ENCODE measurements around the gene CALD1.
A peak's percentile ranks its signal among the peaks of the same experiment; 100 is the strongest.

Gene CALD1

DNA sequence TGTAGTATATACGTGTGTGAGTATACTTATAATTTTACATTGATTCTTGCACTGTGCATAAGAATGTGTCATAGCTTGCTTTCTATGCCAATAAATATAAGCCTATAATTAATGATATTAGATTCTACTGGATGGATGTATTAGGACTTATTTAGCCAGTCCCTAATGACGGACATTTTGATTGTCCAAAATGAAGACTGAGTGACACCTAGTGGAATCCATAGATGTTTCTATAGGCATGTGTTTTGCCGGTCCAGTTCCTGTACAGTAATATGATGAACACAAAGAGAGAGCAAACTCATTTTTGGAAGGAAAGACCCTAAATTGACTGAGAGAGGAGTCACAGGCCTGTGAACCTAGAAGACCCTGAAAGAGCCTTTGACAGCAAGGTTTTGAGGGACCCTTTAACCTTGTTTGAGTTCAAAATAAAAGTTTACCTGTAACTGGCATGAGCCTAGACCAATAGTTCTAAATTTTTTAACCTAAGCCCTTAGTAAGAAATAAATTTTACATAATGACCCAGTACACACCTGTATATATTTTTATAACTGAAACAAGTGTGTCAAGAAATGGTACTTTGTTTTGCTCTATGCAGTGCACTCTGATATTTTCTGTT lies 164.5 kb downstream of the CALD1 start:
- Histone ChIP-seq H3K4me1 (ENCODE audit: control insufficient read depth, insufficient read depth, low read length) (no peaks in the 10 kb centered on the region), H3K9me3 (ENCODE audit: control insufficient read depth, insufficient read depth, low read depth, low read length) (no peaks in the 10 kb centered on the region), H3K36me3 (ENCODE audit: control insufficient read depth in 2 of 2, insufficient read depth in 1 of 2, low read length in 2 of 2) (peaks cover 0 to 13% of the 10 kb centered on the region in 2 experiments; a peak in 1 of 3 replicates), H3K27ac (ENCODE audit: extremely low read depth, low read depth, low read length) (no peak overlapping the region), H3K4me3 (ENCODE audit: low read depth, low read length) (no peak overlapping the region)
- POLR2A ChIA-PET = no interaction called here
- TF ChIP-seq ZNF654 (tag by site-specific recombination; IDR thresholded peaks at IDR 0.05; ENCODE audit: low read depth) (peak; percentile 57), SCRT1 (tag by site-specific recombination; IDR thresholded peaks at IDR 0.05; ENCODE audit: borderline replicate concordance) (no peak)
- CTCF ChIA-PET = interaction anchor here (0.6 to 4.0 kb wide), 7 partner anchors 53 to 311 kb away, joined by 3 to 36 read pairs (median 6); no protein-coding TSS in a partner anchor

DNA sequence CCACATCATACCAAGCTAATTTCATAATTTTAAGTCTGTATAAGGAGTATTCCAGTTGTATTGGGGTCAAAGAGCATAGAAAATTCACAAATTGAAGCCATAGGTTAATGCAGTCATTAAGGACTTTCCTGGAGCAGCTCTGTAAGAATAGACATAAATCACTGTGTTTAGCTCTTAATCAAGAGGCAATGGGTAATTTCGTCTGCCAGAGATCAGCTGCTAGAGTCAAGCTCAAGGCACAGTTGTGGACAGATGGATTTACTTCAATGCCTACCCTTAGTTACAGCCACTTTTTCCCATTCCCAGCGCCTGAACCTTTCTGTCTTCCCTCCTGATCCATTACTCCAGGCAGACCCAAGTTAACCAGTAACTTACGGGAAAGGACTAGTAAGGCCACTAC lies 166.3 kb downstream of the CALD1 start:
- ChIA-PET POLR2A (no interaction called here), CTCF (interaction anchor here (0.5 to 4.0 kb wide), 6 partner anchors 8 to 313 kb away, joined by 3 to 36 read pairs (median 6); partner anchors contain the start of gene BPGM)
- Histone ChIP-seq H3K4me1 (ENCODE audit: control insufficient read depth, insufficient read depth, low read length) (no peaks in the 10 kb centered on the region), H3K27ac (ENCODE audit: extremely low read depth, low read depth, low read length) (no peak overlapping the region), H3K9me3 (ENCODE audit: control insufficient read depth, insufficient read depth, low read depth, low read length) (no peaks in the 10 kb centered on the region), H3K36me3 (ENCODE audit: control insufficient read depth in 2 of 2, insufficient read depth in 1 of 2, low read length in 2 of 2) (peaks cover 4 to 31% of the 10 kb centered on the region in 2 experiments; a peak in 2 of 3 replicates), H3K4me3 (ENCODE audit: low read depth, low read length) (no peak overlapping the region)
- TF ChIP-seq HOXA7 (CRISPR knock-in tag; IDR thresholded peaks at IDR 0.05; ENCODE audit: borderline replicate concordance) (no peak), ZNF843 (tag by site-specific recombination; IDR thresholded peaks at IDR 0.05) (no peak), ZNF629 (tag by site-specific recombination; IDR thresholded peaks at IDR 0.05) (no peak), SP2 (tag by site-specific recombination; IDR thresholded peaks at IDR 0.05) (no peak), ZNF747 (tag by site-specific recombination; IDR thresholded peaks at IDR 0.05) (no peak), ZNF585B (tag by site-specific recombination; IDR thresholded peaks at IDR 0.05) (no peak), ZNF335 (tag by site-specific recombination; conservative IDR thresholded peaks at IDR 0.05) (no peak), BCL11A (tag by site-specific recombination; IDR thresholded peaks at IDR 0.05; ENCODE audit: low read depth) (no peak)

DNA sequence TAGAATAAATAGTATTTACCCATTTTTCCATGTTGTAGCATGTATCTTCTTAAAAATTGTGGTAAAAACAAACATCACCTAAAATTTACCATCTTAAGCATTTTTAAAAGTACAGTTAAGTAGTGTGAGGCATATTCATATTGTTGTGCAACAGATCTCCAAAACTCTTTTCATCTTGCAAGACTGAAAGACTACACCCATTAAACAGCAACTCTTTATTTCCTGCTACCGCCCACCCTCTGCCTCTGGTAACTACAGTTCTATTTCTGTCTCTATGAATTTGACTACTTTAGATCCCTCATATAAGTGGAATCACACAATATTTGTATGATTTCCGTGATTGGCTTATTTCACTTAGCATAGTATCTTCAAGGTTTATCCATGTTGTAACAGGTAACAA lies 166.8 kb downstream of the CALD1 start:
- no peak for TF ChIP-seq ZNF274 (IDR thresholded peaks at IDR 0.05; ENCODE audit: low read length)
- no peak for TF ChIP-seq ZNF274 (tag by site-specific recombination; IDR thresholded peaks at IDR 0.05; ENCODE audit: borderline replicate concordance)
- no peak for TF ChIP-seq OVOL3 (tag by site-specific recombination; IDR thresholded peaks at IDR 0.05)
- TF ChIP-seq ZNF391 (tag by site-specific recombination; IDR thresholded peaks at IDR 0.05; ENCODE audit: borderline replicate concordance, low read depth) = no peak
- TF ChIP-seq ZNF335 (tag by site-specific recombination; conservative IDR thresholded peaks at IDR 0.05) = no peak
- TF ChIP-seq MYNN (tag by site-specific recombination; IDR thresholded peaks at IDR 0.05; ENCODE audit: borderline replicate concordance) = no peak
- TF ChIP-seq MEIS1 (CRISPR knock-in tag; IDR thresholded peaks at IDR 0.05; ENCODE audit: borderline replicate concordance) = no peak
- TF ChIP-seq, protein P1, sequence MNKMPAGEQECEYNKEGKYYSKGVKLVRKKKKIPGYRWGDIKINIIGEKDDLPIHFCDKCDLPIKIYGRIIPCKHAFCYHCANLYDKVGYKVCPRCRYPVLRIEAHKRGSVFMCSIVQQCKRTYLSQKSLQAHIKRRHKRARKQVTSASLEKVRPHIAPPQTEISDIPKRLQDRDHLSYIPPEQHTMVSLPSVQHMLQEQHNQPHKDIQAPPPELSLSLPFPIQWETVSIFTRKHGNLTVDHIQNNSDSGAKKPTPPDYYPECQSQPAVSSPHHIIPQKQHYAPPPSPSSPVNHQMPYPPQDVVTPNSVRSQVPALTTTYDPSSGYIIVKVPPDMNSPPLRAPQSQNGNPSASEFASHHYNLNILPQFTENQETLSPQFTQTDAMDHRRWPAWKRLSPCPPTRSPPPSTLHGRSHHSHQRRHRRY (tag by site-specific recombination; IDR thresholded peaks at IDR 0.05) = no peak
- TF ChIP-seq, protein P2, sequence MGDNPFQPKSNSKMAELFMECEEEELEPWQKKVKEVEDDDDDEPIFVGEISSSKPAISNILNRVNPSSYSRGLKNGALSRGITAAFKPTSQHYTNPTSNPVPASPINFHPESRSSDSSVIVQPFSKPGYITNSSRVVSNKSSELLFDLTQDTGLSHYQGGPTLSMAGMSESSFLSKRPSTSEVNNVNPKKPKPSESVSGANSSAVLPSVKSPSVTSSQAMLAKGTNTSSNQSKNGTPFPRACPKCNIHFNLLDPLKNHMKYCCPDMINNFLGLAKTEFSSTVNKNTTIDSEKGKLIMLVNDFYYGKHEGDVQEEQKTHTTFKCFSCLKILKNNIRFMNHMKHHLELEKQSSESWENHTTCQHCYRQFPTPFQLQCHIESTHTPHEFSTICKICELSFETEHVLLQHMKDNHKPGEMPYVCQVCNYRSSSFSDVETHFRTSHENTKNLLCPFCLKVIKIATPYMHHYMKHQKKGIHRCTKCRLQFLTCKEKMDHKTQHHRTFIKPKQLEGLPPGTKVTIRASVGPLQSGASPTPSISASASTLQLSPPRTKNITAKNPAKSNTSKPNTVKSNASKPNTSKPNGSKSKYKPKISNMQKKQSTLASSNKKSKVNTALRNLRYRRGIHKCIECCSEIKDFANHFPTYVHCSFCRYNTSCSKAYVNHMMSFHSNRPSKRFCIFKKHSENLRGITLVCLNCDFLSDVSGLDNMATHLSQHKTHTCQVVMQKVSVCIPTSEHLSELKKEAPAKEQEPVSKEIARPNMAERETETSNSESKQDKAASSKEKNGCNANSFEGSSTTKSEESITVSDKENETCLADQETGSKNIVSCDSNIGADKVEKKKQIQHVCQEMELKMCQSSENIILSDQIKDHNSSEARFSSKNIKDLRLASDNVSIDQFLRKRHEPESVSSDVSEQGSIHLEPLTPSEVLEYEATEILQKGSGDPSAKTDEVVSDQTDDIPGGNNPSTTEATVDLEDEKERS (tag by site-specific recombination; IDR thresholded peaks at IDR 0.05) = no peak
- TF ChIP-seq ZNF248 (tag by site-specific recombination; IDR thresholded peaks at IDR 0.05) = no peak
- TF ChIP-seq, protein P3, sequence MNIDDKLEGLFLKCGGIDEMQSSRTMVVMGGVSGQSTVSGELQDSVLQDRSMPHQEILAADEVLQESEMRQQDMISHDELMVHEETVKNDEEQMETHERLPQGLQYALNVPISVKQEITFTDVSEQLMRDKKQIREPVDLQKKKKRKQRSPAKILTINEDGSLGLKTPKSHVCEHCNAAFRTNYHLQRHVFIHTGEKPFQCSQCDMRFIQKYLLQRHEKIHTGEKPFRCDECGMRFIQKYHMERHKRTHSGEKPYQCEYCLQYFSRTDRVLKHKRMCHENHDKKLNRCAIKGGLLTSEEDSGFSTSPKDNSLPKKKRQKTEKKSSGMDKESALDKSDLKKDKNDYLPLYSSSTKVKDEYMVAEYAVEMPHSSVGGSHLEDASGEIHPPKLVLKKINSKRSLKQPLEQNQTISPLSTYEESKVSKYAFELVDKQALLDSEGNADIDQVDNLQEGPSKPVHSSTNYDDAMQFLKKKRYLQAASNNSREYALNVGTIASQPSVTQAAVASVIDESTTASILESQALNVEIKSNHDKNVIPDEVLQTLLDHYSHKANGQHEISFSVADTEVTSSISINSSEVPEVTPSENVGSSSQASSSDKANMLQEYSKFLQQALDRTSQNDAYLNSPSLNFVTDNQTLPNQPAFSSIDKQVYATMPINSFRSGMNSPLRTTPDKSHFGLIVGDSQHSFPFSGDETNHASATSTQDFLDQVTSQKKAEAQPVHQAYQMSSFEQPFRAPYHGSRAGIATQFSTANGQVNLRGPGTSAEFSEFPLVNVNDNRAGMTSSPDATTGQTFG (tag by site-specific recombination; IDR thresholded peaks at IDR 0.05; ENCODE audit: borderline replicate concordance) = no peak
- TF ChIP-seq, protein P4, sequence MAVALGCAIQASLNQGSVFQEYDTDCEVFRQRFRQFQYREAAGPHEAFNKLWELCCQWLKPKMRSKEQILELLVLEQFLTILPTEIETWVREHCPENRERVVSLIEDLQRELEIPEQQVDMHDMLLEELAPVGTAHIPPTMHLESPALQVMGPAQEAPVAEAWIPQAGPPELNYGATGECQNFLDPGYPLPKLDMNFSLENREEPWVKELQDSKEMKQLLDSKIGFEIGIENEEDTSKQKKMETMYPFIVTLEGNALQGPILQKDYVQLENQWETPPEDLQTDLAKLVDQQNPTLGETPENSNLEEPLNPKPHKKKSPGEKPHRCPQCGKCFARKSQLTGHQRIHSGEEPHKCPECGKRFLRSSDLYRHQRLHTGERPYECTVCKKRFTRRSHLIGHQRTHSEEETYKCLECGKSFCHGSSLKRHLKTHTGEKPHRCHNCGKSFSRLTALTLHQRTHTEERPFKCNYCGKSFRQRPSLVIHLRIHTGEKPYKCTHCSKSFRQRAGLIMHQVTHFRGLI (tag by site-specific recombination; IDR thresholded peaks at IDR 0.05) = no peak
- TF ChIP-seq KLF10 (tag by site-specific recombination; IDR thresholded peaks at IDR 0.05) = no peak
- ChIA-PET POLR2A (no interaction called here), CTCF (interaction anchor here (1.3 kb wide), 1 partner anchor 8 kb away, joined by 6 read pairs; no protein-coding TSS in a partner anchor)

More for the DNA sequence above, 166.8 kb downstream of the CALD1 start:
- H3K9me3 ChIP-seq (ENCODE audit: control insufficient read depth, insufficient read depth, low read depth, low read length) = no peaks in the 10 kb centered on the region
- H3K27ac ChIP-seq (ENCODE audit: extremely low read depth, low read depth, low read length) = no peak overlapping the region
- H3K4me3 ChIP-seq (ENCODE audit: low read depth, low read length) = no peak overlapping the region
- H3K4me1 ChIP-seq (ENCODE audit: control insufficient read depth, insufficient read depth, low read length) = no peaks in the 10 kb centered on the region
- peaks cover 6 to 37% of the 10 kb centered on the region in 2 experiments for H3K36me3 ChIP-seq (ENCODE audit: control insufficient read depth in 2 of 2, insufficient read depth in 1 of 2, low read length in 2 of 2)

Data from HEK293 (cell line).